ENCODE data around the gene R3HDM4.
A peak's percentile ranks its signal among the peaks of the same experiment; 100 is the strongest.
"Not testable (repeated sequence)": the region's sequence is repeated elsewhere in the genome, so short reads cannot be mapped to it uniquely, and the experiment has no call there.

The R3HDM4 gene

DNA sequence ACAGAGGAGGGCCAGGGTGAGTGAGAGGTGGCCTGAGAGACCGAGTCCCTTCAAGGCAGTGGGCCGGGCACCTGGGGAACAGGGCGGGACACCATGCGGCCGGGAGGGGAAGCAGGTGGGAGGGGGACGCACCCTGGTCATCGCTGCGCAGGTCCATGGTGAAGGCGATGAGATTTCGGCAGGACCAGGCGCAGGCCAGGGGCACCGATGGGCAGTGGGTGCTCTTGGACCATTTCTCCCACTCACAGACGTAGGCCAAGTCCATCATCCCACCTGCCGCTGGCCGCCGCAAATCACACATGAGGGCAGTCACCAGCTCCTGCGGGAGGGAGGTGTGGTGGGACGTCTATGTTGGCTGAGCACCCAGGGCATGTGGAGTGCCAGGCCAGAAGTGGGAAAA is 22.2 kb downstream of the R3HDM4 start:
- no peak for DNase-seq

DNA sequence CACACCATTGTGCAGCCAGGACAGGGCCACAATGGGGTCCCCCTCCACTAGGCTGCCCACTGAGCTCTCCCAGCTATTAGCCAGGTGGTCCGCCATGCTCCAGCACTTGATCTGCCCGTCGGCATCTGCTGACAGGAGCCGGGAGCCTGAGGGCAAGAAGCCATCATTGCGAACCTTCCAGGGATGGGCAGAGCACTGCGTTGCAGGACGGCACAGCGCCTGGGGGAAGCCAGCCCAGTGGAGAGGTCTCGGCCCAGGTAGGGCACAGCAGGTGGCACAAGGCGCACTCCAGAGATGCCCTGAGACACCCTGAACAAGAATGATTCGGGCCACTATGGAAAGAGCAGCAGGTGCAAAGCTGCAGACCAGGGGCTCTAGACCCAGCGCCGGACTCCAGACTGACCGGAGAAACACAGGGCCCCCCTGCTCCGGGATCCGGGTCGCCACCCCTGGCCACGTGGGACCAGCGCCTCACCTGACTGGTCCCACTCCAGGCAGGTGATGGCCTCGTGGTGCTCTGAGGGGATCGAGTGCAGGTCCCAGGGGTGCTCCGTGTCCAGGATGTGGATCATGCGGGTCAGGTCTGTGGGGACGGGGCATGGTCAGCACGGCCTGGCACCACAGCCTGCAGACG is 23.2 kb downstream of the R3HDM4 start:
- no peak for DNase-seq

DNA sequence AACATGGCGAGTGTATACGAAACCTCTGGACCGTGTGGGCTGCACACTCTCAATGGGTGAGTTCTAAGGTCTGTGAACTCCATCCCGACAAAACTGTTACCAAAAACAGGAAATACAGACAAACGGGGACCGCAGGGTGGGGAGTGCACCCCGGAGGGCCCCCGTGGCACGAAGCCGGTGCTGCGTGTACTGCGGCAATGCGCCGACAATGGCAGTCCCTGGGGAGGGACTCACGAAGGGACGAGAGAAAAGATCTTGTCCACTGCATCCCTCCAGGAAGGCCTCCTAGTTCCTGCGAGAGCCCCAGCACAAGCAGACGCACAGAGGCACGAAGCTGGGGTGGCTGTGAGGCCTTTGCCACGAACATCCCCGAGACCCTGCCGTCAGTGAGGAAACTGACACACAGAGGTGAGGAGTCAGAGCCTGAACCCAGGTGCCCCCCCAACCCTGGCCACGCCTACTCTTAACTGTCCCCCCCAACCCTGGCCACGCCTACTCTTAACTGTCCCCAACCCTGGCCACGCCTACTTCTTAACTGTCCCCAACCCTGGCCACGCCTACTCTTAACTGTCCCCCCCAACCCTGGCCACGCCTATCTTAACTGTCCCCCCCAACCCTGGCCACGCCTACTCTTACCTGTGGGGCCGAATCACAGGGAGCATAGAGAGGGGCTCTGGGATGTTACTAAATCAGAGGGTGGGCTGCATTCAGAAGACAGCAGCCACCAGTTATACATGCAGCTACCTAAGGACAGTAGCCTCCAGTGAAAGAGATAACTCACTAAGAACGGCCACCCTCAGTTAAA is 24.2 kb downstream of the R3HDM4 start:
- no peak for DNase-seq

DNA sequence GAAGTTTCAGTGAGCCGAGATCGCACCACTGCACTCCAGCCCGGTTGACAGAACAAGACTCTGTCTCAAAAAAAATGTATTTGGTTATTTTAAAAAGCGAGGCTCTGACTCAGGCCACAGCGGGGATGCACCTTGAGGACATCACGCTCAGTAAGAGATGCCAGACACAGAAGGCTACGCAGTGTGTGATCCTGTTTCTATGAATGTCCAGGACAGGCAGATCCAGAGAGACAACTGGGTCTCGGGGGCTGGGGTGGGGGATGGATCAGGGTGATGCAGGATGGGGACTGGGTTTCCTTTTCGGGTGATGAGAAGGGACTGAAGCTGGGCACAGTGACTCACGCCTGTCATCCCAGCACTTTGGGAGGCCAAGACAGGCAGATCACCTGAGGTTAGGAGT is 25.4 kb downstream of the R3HDM4 start:
- DNase-seq: no peak

DNA sequence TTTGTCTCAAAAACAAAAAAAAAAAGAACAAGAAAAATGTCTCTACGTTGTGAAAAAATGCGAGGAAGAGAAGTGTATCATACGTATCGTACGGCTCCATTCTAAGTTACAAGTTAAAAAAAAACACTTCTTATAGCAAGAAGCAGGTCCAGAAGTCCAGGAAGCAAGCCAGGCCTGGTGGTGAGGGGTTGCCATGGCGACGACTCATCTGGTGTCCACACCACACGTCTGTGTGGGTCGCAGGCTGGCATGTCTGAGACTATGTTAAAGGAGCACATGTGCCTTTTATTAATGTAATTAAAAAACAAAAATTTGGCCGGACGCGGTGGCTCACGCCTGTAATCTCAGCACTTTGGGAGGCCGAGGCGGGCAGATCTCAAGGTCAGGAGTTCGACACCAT is 25.9 kb downstream of the R3HDM4 start:
- no peak for DNase-seq

DNA sequence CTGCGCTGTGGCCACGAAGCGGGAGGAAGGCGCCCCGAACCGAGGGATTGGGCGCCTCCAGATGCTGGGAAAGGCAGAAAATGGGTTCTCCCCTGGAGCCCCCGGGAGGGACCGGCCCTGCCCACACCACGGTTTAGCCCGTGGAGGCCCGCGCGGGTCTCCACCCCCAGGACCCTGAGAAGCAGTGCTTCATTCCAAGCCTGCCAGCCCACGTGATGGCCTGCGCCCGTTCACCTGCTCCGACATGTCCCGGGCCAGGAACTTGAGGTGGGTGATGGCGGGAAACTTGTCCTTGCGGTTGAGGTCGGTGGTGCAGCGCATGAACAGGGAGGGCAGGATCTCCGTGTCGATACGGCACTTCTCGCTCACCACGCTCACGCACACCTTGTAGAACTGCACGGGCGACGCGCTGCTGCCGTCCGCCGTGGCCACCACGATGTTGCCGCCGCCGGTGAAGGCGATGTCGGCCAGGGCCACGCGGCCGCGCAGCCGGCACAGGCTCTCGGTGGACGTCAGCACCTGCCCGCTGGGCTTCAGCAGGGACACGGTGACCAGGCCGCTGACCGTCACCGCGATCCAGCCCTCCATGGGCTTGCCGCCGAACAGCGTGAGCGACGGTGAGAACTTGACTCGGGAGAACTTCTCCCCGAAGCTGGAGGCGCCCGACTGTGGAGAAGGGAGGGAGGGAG is 27.3 kb downstream of the R3HDM4 start:
- DNase-seq: no peak

DNA sequence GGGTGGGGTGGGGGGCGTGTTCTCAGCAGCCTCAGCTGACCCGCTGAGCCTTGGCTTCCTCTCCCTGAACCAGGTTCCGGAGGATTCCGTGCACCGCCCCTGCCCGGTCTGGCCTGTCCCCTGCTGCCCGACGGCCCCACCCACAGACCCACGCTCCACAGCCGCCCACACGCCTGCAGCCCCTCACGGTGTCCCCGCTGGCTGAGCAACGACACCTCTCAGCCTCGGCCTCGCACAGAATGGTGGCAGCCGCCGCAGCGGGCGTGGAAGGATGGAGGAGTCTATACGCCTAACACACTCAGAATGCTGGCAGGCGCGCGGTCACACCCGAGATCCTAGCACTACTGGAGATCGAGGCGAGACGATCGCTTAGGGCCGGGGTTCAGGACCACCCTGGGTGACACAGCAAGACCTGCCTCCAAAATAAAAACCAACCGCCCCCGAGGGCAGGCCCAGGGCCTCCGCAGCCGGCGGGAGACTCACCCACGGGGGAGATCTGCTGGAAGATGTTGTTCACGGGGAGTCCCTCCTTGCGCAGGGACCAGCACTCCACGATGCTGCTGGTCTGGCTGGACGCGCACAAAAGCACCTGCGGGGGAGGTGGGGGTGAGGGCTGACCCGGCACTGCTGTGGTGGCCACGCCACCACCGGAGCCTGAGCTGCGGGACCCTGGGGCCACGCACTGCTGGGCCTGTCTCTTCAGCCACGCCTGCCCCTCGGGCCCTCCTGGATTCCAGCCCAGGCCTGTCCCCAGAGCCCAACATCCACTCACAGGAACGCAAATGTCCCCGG is 28.4 kb downstream of the R3HDM4 start:
- DNase-seq: no peak

DNA sequence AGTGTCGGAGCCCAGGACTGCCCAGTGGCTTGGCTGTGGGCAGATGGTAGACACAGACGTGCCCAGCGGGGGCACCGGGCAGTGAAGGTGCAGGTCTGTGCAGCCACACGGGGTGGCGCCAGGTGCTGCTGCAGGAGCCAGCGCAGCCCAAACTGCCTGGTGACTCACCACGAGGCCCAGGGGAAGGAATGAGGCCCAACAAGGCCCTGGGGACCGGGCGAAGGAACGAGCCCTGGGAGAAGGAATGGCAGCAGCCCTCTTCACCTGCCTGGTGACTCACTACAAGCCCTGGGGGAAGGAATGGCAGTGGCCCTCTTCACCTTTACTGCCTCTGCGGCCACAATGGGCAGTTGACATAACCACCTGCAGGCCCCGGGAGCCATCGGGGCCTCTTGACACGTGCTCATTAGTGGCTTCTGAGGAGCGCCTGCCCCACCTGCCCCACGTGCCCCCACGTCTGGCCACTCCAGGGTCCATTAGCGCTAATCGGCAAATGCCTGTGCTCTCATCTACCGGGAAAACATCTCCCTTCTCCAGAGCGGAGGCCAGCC is 29.3 kb downstream of the R3HDM4 start:
- no peak for DNase-seq

DNA sequence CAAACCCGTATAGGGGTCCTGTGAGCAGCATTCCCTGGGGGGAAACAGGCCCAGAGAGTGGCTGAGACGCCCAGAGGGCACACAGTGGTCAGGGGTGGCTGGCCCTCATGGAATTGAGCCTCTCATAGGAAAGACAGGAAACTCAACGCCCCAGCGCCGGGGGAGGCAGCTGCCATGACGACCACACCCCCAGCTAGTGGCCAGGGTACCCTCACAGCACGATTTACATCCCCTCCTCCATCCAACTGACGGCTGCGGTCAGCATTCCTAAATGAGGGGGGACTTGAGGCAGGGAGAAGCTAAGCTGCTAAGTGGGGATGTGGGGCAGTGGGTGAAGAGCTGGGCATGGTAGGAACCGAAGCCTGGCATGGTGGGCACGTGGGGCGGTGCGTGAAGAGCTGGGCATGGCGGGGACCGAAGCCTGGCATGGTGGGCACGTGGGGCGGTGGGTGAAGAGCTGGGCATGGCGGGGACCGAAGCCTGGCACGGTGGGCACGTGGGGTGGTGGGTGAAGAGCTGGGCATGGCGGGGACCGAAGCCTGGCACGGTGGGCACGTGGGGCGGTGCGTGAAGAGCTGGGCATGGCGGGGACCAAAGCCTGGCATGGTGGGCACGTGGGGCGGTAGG is 30.0 kb downstream of the R3HDM4 start:
- DNase-seq: no peak

DNA sequence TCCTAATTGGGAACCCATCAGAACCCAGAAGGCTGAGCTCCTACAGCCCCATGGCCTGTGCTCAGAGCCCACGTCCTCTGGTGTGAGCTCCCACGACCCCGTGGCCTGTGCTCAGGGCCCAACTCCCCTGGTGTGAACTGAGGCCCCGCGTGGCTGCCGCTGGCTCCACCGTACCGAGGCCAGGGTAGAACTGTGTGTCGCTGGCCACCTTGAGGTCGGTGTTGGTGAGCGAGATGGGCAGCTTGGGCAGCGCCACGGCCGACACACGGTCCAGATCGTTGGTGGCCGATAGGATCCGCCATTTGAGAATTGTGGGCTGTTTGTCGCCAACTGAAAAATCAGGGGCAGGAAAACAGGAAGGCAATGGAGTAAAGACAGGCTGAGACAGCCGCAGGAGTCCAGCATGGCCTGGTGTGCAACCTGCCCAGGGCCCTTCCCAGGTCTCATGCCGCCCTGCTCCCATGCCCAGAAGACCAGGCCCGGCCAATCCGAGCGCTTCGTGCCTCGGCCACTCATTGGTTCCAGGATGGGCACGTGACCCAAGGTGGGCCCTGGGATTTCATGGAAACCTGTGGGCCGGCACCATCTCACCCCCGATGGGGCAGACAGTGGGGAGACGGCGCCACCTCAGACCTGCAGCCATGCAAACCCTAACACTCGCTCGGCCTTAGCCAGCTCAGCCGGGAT is 31.5 kb downstream of the R3HDM4 start:
- DNase-seq: no peak

DNA sequence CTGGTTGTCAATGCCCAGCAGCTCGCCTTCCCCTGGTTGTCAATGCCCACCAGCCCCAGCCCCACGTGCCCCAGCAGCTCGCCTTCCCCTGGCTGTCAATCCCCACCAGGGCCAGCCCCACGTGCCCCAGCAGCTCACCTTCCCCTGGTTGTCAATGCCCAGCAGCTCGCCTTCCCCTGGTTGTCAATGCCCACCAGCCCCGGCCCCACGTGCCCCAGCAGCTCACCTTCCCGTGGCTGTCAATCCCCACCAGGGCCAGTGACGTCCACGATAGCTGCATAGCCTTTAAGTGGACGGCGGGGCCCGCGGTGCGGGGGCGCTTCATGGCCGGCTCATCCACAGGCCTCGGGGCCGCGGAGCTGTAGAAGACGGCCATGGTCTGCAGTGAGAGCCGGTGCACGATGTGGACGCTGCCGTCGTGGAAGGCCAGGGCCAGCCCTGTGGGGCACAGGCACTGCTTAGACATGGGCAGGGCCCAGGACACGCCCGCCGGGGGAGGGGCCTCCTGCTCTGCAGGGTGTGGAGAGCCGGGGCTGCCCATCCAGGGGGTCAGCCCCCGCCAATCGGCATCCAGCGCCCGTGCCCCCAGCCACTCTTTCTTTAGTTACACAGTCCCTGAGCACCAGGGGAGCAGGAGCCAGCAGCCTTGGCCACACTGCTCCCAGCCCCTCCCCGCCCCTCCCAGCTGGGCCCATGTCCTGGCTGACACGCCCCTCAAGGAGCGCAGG is 33.1 kb downstream of the R3HDM4 start:
- DNase-seq: no peak

DNA sequence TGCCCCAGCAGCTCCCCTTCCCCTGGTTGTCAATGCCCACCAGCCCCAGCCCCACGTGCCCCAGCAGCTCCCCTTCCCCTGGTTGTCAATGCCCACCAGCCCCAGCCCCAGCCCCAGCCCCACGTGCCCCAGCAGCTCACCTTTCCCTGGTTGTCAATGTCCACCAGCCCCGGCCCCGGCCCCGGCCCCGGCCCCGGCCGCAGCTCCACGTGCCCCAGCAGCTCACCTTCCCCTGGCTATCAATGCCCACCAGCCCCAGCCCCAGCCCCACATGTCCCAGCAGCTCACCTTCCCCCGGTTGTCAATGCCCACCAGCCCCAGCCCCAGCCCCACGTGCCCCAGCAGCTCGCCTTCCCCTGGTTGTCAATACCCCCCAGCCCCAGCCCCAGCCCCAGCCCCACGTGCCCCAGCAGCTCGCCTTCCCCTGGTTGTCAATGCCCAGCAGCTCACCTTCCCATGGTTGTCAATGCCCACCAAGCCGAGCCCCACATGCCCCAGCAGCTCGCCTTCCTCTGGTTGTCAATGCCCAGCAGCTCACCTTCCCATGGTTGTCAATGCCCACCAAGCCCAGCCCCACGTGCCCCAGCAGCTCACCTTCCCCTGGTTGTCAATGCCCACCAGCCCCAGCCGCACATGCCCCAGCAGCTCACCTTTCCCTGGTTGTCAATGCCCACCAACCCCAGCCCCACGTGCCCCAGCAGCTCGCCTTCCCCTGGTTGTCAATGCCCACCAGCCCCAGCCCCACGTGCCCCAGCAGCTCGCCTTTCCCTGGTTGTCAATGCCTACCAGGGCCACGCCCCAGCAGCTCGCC is 34.1 kb downstream of the R3HDM4 start:
- not testable (repeated sequence) for DNase-seq

DNA sequence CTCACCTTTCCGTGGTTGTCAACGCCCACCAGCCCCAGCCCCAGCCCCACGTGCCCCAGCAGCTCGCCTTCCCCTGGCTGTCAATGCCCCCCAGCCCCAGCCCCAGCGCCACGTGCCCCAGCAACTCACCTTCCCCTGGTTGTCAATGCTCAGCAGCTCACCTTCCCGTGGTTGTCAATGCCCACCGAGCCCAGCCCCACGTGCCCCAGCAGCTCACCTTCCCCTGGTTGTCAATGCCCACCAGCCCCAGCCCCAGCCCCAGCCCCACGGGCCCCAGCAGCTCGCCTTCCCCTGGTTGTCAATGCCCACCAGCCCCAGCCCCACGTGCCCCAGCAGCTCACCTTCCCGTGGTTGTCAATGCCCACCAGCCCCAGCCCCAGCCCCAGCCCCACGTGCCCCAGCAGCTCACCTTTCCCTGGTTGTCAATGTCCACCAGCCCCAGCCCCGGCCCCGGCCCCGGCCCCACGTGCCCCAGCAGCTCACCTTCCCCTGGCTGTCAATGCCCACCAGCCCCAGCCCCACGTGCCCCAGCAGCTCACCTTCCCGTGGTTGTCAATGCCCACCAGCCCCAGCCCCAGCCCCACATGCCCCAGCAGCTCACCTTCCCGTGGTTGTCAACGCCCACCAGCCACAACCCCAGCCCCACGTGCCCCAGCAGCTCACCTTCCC is 34.9 kb downstream of the R3HDM4 start:
- not testable (repeated sequence) for DNase-seq

DNA sequence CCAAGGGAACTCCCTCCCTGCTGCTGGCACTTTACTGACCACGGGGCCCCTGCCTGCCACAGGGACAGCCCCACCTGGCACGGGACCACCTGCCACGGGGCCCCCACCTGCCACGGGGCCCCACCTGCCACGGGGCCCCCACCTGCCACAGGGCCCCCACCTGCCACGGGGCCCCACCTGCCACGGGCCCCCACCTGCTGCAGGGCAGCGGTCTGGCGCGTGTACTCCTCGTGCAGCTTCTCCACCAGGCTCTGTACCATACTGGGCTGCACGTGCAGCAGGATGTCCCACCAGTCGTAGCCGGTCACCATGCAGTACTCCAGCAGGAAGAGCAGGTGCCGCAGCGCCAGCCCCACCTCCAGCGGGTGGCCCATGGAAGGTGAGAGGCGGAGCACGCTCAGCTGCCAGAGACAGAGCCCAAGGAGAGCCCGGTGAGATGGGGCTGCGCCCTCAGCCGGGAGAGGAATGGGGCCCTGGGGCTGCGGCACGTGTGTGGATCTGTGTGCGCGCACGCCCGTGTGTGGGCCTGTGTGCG is 36.2 kb downstream of the R3HDM4 start:
- DNase-seq: no peak

DNA sequence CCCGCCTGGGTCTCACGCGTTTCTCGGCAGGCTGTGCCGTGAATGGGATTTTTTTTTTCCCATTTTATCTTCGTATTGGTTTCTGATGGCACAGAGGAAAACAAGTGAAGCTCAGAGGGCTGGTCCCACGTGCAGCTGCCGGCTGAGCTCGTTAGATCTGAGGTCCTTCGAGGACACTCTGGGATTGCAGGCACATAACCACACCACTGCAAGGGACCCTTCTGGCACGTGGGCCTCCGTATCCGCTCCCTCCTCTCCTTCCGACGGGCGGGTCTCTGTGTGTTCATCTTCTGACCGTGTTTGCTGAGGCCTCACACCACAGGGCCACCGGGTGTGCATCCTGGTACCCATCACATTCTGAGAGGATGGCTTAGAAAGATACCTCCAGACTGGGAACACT is 36.9 kb downstream of the R3HDM4 start:
- no peak for DNase-seq

DNA sequence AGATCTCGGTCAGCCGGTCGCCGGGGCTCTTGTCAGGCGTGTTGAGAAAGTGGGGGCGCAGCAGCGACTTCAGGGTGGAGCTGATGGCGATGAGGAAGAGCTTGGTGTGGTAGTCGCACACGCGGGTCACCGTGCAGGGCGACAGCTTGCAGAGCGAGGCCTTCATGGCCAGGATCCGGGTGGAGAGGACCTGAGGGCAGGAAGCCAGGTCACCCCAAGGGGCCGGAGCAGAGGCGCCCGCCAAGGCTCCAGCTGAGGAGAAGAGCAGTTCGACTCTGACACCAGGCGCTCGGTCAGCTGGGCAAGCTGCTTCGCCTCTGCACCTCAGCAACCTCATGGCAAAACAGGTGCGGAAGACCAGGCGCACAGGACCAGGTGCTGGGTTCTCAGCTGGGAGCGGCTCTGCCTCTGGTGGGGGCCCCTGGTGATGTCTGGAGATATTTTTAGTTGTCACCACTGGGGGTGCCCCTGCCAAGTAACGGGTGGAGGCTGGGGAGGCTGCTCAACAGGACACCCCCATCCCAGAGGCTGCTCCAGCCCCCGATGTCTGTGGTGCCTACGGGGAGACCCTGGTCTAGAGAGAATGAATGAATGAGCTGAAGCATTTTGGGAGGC is 37.6 kb downstream of the R3HDM4 start:
- DNase-seq: no peak

DNA sequence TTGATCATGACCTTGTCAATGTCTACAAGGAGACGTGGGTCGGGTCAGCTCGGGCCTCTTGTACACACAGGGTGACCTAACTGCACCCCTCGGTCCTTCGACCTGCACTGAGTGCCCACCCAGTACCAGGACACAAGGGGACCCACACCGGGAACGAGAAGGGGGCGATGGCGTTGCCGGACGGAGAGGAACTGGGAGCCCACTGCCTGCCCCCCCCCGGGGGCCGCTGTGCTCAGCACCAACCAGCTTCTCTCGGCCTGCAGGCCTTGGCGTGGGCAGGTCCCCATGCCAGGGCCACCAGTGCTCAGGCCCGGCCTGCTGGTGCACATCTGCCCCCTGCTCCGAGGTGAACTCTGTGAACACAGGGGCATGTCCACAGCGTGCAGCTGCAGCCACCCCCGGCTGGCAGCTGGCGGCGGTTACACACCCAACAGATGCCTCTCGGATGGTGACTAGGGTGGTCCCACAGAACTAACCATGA is 39.4 kb downstream of the R3HDM4 start:
- DNase-seq: no peak

DNA sequence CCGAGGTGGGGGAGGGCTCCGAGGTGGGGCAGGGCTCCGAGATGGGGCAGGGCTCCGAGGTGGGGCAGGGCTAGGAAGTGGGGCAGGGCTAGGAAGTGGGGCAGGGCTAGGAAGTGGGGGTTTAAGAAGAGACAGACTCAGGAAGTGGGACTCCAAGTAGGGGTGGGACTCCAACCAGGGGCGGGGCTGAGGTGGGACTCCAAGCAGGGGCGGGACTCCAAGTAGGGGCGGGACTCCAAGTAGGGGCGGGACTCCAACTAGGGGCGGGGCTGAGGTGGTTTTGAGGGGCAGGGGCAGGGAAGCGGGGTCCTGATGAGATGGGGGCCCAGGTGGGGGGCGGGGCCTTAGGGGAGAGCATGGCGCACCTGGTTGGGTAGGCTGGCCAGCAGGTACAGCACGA is 39.9 kb downstream of the R3HDM4 start:
- peak; percentile 45 for DNase-seq

All from RPMI8226 (cell line).